K562 (cell line): ENCODE results near the gene CRYBG2. TPM values are rescaled to one million over a fixed set of nuclear protein-coding genes. Genes with fewer than 3 reads are reported as not detected.
"Not testable (repeated sequence)": the region's sequence is repeated elsewhere in the genome, so short reads cannot be mapped to it uniquely, and the experiment has no call there.

Experiments used
- ATAC-seq: fragments of 200-7000 bp; cut with Tn5 transposase; 3 replicates; pipeline ENCODE4 v1.9.1; 2020; ENCODE audit warnings: moderate library complexity
- BruUV-seq: library from RNA; stranded (reverse); fragments of 400-500 nt; replicated peaks from 2 replicates; lab custom pipeline; 2021; lab: Mats Ljungman, UMichigan
- CTCF ChIA-PET: fragments of 300-600 bp; formaldehyde crosslinking; extraction: SDS; loops from one replicate; lab custom pipeline; 2021; ENCODE audit warnings: low intra/inter-chr PET ratio; lab: Yijun Ruan, JAX
- POLR2A ChIA-PET: fragments of 300-600, 350-650 bp; sonication (Branson Sonifier 250); formaldehyde crosslinking; extraction: SDS; loops from one replicate; lab custom pipeline; 2021; ENCODE audit warnings: antibody characterized with exemption, inconsistent platforms; lab: Yijun Ruan, JAX
- DNase-seq, 4 experiments: peaks; one replicate each; pipeline versions ENCODE4 v3.0.0 to v3.0.0-alpha.2; 2011 to 2018; ENCODE audit warnings: low spot score in 3 of 4, mixed read lengths in 3 of 4; ENCODE audit errors: extremely low read depth in 1 of 4
- FAIRE-seq: peaks from 2 replicates; lab custom pipeline; 2011; peaks lifted over from hg19 to GRCh38; lab: Jason Lieb, UNC
- H2AFZ ChIP-seq: 2 replicates; pipeline ENCODE4 v1.6.0; 2011; ENCODE audit warnings: low read depth, low read length, control low read depth, inconsistent platforms
- H3K27ac ChIP-seq: fragments of 200-600 bp; 3 replicates; pipeline ENCODE4 v1.8.0; 2011; ENCODE audit warnings: low read depth, mild to moderate bottlenecking, control low read depth, inconsistent platforms, low read length, moderate library complexity, mixed read lengths; ENCODE audit errors: extremely low read depth
- H3K27me3 ChIP-seq, 2 experiments: fragments of 300-600 bp in 1 of 2; 2 replicates in 1 of 2; 3 replicates in 1 of 2; pipeline versions ENCODE4 v1.6.0 to v1.8.0; 2011; ENCODE audit warnings: inconsistent platforms in 2 of 2, low read length in 2 of 2, mild to moderate bottlenecking in 1 of 2, mixed read lengths in 1 of 2, moderate library complexity in 1 of 2; ENCODE audit not compliant: control insufficient read depth in 2 of 2, insufficient read depth in 2 of 2
- H3K36me3 ChIP-seq: fragments of 300-600 bp; 3 replicates; pipeline ENCODE4 v1.8.0; 2011; ENCODE audit warnings: mild to moderate bottlenecking, low read length, inconsistent platforms; ENCODE audit not compliant: control insufficient read depth, insufficient read depth
- H3K4me1 ChIP-seq, 2 experiments: fragments of 200-600 bp in 1 of 2; replicated peaks in 1 of 2; 2 replicates in 1 of 2; 3 replicates in 1 of 2; pipeline versions ENCODE4 v1.5.1 to v1.8.0; 2011; ENCODE audit warnings: inconsistent platforms in 2 of 2, low read length in 2 of 2, mild to moderate bottlenecking in 1 of 2, mixed read lengths in 1 of 2, moderate library complexity in 1 of 2; ENCODE audit not compliant: control insufficient read depth in 2 of 2, insufficient read depth in 2 of 2
- H3K4me2 ChIP-seq: 2 replicates; pipeline ENCODE4 v1.6.1; 2011; ENCODE audit warnings: low read length, control low read depth, inconsistent platforms, mixed read lengths; ENCODE audit not compliant: insufficient read depth
- H3K4me3 ChIP-seq: fragments of 200-600 bp; sonication (generic), shearing (Covaris generic); 2 replicates; pipeline ENCODE4 v1.5.1; 2016; ENCODE audit warnings: control low read depth, inconsistent platforms
- H3K79me2 ChIP-seq: fragments of 200-600 bp; 3 replicates; pipeline ENCODE4 v1.8.0; 2011; ENCODE audit warnings: low read length, inconsistent platforms; ENCODE audit not compliant: control insufficient read depth, insufficient read depth
- H3K9ac ChIP-seq, 2 experiments: 2 replicates each; pipeline versions ENCODE4 v1.6.0 to v1.6.1; 2011; ENCODE audit warnings: low read depth in 2 of 2, low read length in 2 of 2, control low read depth in 1 of 2, inconsistent platforms in 1 of 2, mild to moderate bottlenecking in 1 of 2, mixed read lengths in 1 of 2; ENCODE audit not compliant: insufficient read depth in 1 of 2
- H3K9me1 ChIP-seq: one replicate; pipeline ENCODE4 v1.6.0; 2011; ENCODE audit warnings: inconsistent platforms, mild to moderate bottlenecking, low read length, moderate library complexity; ENCODE audit not compliant: control insufficient read depth, insufficient read depth
- H3K9me3 ChIP-seq: replicated peaks from 2 replicates; pipeline ENCODE4 v1.5.1; 2011; ENCODE audit warnings: low read depth, low read length, inconsistent platforms; ENCODE audit not compliant: control insufficient read depth, insufficient read depth
- H4K20me1 ChIP-seq: replicated peaks from 2 replicates; pipeline ENCODE4 v1.6.1; 2011; ENCODE audit warnings: low read length, inconsistent platforms, mixed read lengths; ENCODE audit not compliant: control insufficient read depth, insufficient read depth
- ARID1B ChIP-seq: fragments of 450-650 bp; IDR thresholded peaks from 2 replicates; pipeline ENCODE4 v1.6.1; 2016; ENCODE audit warnings: antibody characterized with exemption, mild to moderate bottlenecking, inconsistent platforms
- CBFA2T2 ChIP-seq: fragments of 450-650 bp; conservative IDR thresholded peaks from 2 replicates; pipeline ENCODE4 v1.6.1; 2017; ENCODE audit warnings: mild to moderate bottlenecking
- CBFA2T3 ChIP-seq: fragments of 450-650 bp; IDR thresholded peaks from 2 replicates; pipeline ENCODE4 v1.6.1; 2017
- CEBPB ChIP-seq: fragments of 450-650 bp; IDR thresholded peaks from 2 replicates; pipeline ENCODE4 v1.6.1; 2016; ENCODE audit warnings: missing genetic modification characterization, missing compliant biosample characterization
- EGR1 ChIP-seq: fragments of 450-650 bp; conservative IDR thresholded peaks from 2 replicates; pipeline ENCODE4 v1.6.1; 2017; ENCODE audit warnings: mild to moderate bottlenecking
- PHTF2 ChIP-seq: fragments of 250-450 bp; sonication (Bioruptor Pico); IDR thresholded peaks from 2 replicates; pipeline ENCODE4 v1.5.0; 2021; ENCODE audit warnings: mild to moderate bottlenecking
- SMARCE1 ChIP-seq: fragments of 450-650 bp; IDR thresholded peaks from 2 replicates; pipeline ENCODE4 v1.7.1; 2016; ENCODE audit warnings: mild to moderate bottlenecking
- TCF3 ChIP-seq: sonication (generic); formaldehyde crosslinking; IDR thresholded peaks from 2 replicates; pipeline ENCODE4 v1.4.0; 2020; ENCODE audit warnings: mild to moderate bottlenecking, missing genetic modification reagents
- ZNF384 ChIP-seq: IDR thresholded peaks from 2 replicates; pipeline ENCODE4 v1.6.1; 2012; ENCODE audit warnings: low read depth, low read length, improper control_type of control experiment
- WGBS: fragments of 100-300 bp; shearing (Covaris generic); methylation state at CpG from one replicate; pipeline ENCODE4 v1.1.6; 2016; ENCODE audit warnings: low coverage, mixed read lengths; ENCODE audit not compliant: insufficient coverage; ENCODE audit errors: missing lambda C conversion rate; 5-methylcytosine and 5-hydroxymethylcytosine counted together
- in situ Hi-C: fragments of 300-500 bp; cut with MboI; formaldehyde crosslinking; loops from 4 replicates; pipeline ENCODE4 v1.15.0; 2018; ENCODE audit warnings: inconsistent platforms, mixed read lengths
- intact Hi-C: fragments of 100-400 bp; cut with micrococcal nuclease; formaldehyde crosslinking; loops from 2 replicates; pipeline ENCODE4 v1.14.2; 2022
- polyA plus RNA-seq, 8 experiments: library from polyadenylated mRNA; depleted of rRNA in 4 of 8; stranded (reverse) in 5 of 8; unstranded in 3 of 8; fragments of >200 nt; fragmentation: Nextera tagmentation in 2 of 8; fragmentation: Illumina TruSeq in 1 of 8; extraction: Ambion mirVana in 2 of 8; extraction: Trizol in 1 of 8; gene quantifications; 2 replicates each; pipeline versions ENCODE4 v1.2.1 to v1.2.3, GENCODE V29; 2011 to 2014; ENCODE audit warnings: inconsistent platforms in 1 of 8, missing spikeins in 1 of 8
- total RNA-seq, 7 experiments: library from RNA; depleted of rRNA in 6 of 7; stranded (reverse); fragments of >200 nt in 6 of 7; fragmentation: Illumina TruSeq in 2 of 7; extraction: Trizol in 2 of 7; gene quantifications; 2 replicates each; pipeline versions ENCODE4 v1.2.1 to v1.2.3, GENCODE V29; 2011 to 2021; ENCODE audit warnings: low replicate concordance in 1 of 7
- TF ChIP-seq, protein P1 (sequence below): sonication (generic); formaldehyde crosslinking; IDR thresholded peaks from 2 replicates; pipeline ENCODE4 v1.8.0; 2023; ENCODE audit warnings: mild to moderate bottlenecking, missing genetic modification reagents

CRYBG2 gene
- total and polyA plus RNA-seq, 9 of the 15 experiments (the other 6 are each of a cell fraction or from before 2014, with no cell fraction given), result 0.39 to 8.5 (median 3.7) TPM

DNA sequence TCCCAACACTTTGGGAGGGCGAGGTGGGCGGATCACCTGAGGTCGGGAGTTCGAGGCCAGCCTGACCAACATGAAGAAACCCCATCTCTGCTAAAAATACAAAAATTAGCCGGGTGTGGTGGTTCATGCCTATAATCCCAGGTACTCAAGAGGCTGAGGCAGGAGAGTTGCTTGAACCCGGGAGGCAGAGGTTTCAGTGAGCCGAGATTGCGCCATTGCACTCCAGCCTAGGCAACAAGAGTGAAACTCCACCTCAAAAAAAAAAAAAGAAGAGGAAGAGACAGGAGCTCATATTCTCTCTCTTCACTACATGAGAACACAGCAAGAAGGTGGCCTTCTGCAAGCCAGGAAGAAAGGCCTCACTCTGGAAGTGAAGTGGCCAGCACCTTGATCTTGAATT is 20.6 kb downstream of the CRYBG2 start:
- WGBS, result 70% methylated on average over 6 of the region's 8 CpGs
- H3K9me3 ChIP-seq, ATAC-seq, H3K79me2 ChIP-seq, H3K27me3 ChIP-seq, H3K27ac ChIP-seq, H4K20me1 ChIP-seq, FAIRE-seq, in situ Hi-C loops, H3K9ac ChIP-seq, H2AFZ ChIP-seq, H3K4me3 ChIP-seq, H3K36me3 ChIP-seq, BruUV-seq, H3K9me1 ChIP-seq, DNase-seq, intact Hi-C loops, H3K4me2 ChIP-seq: not testable (repeated sequence)
- ChIA-PET POLR2A (interaction anchor here (0.8 to 3.5 kb wide), 2 partner anchors 48 to 53 kb away, joined by 3 to 11 read pairs; no protein-coding TSS in a partner anchor), CTCF (interaction anchor here (0.8 kb wide), 1 partner anchor 48 kb away, joined by 4 read pairs; no protein-coding TSS in a partner anchor)
- H3K4me1 ChIP-seq, result peaks cover 16 to 31% of the 10 kb centered on the region in 2 experiments
- TF ChIP-seq CEBPB (tag) (peak; percentile 78), EGR1 (peak; percentile 36; the same call in 1 of the 2 replicates)

DNA sequence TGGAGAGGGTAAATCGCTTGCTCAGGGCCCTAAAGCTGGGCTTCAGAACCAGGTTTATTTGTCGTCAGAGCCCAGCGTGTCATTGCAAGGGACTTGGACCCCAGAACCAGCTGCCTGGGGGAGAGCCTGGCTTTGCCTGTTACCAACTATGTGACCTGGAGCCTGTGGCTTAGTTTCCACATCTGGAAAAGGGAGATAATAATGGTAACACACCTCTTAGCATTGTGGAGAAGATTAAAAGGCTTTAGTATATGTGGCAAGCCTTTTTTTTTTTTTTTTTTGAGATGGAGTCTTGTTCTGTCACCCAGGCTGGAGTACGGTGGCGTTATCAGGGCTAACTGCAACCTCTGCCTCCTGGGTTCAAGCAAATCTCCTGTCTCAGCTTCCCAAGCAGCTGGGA is 23.7 kb downstream of the CRYBG2 start:
- Histone ChIP-seq H3K4me1 (peaks cover 2 to 13% of the 10 kb centered on the region in 2 experiments; a peak in 3 of 5 replicates), H3K27me3 (no peaks in the 10 kb centered on the region), H3K36me3 (no peaks in the 10 kb centered on the region), H3K9me3 (no peaks in the 10 kb centered on the region), H4K20me1 (no peaks in the 10 kb centered on the region), H3K9me1 (no peaks in the 10 kb centered on the region), H3K4me2 (no peak overlapping the region), H2AFZ (no peak overlapping the region), H3K9ac (peak overlapping the region in 1 of 2 experiments; percentile 62; a peak in 1 of 4 replicates), H3K79me2 (no peaks in the 10 kb centered on the region), H3K27ac (no peak overlapping the region), H3K4me3 (no peak overlapping the region)
- intact Hi-C loops (no loop called here), in situ Hi-C loops (no loop called here)
- TF ChIP-seq, protein P1, sequence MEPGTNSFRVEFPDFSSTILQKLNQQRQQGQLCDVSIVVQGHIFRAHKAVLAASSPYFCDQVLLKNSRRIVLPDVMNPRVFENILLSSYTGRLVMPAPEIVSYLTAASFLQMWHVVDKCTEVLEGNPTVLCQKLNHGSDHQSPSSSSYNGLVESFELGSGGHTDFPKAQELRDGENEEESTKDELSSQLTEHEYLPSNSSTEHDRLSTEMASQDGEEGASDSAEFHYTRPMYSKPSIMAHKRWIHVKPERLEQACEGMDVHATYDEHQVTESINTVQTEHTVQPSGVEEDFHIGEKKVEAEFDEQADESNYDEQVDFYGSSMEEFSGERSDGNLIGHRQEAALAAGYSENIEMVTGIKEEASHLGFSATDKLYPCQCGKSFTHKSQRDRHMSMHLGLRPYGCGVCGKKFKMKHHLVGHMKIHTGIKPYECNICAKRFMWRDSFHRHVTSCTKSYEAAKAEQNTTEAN (CRISPR knock-in tag), result no peak
- TF ChIP-seq ZNF384 (0 out of 2 replicates have a peak, but pooled peaks have one; percentile 31), PHTF2 (CRISPR knock-in tag) (no peak), CBFA2T2 (peak; percentile 33; the same call in 1 of the 2 replicates), SMARCE1 (no peak), ARID1B (0 out of 2 replicates have a peak, but pooled peaks have one; percentile 6), CBFA2T3 (peak; percentile 53), TCF3 (CRISPR knock-in tag) (peak; percentile 56)
- no TSS peak for BruUV-seq
- ChIA-PET CTCF (no interaction called here), POLR2A (interaction anchor here (0.7 to 4.1 kb wide), 5 partner anchors 8 to 50 kb away, joined by 3 to 19 read pairs (median 7); partner anchors contain the start of gene CD52)
- DNase-seq (no peak), ATAC-seq (no peak), FAIRE-seq (no peak)
- WGBS, result 21% methylated on average over 5 of the region's 5 CpGs
